ENCODE data around the gene GPRC5A. TPM values are rescaled to one million over a fixed set of nuclear protein-coding genes. Genes with fewer than 3 reads are reported as not detected.

The GPRC5A gene
- total and polyA plus RNA-seq, 2 donors (not counting 3 experiments of a cell fraction or from before 2014, with no cell fraction given), result 22.7 to 86.4 TPM

GRCh38 chr12:12899530-12900380, 8.4 kb downstream of the GPRC5A start:
- DNase-seq (ENCODE audit: low read depth, low spot score) (peak; percentile 81), FAIRE-seq (peak; percentile 85)
- peak overlapping the region; percentile 39 for H3K4me2 ChIP-seq (ENCODE audit: insufficient read depth, low read length)
- H3K27me3 ChIP-seq (ENCODE audit: control insufficient read depth in 2 of 2, insufficient read depth in 2 of 2, low read length in 2 of 2), result no peaks in the 10 kb centered on the region
- H3K79me2 ChIP-seq (ENCODE audit: control insufficient read depth, insufficient read depth, low read length), result peaks cover 18% of the 10 kb centered on the region
- TSS peak; percentile 38 for BruUV-seq (replicated peaks)
- no peak overlapping the region for H2AFZ ChIP-seq (ENCODE audit: low read depth, low read length)
- CTCF ChIA-PET, result interaction anchor here (0.7 to 6.6 kb wide), 7 partner anchors 8 to 112 kb away, joined by 3 to 51 read pairs (median 4); partner anchors contain the start of gene GPRC5A
- no peaks in the 10 kb centered on the region for H4K20me1 ChIP-seq (replicated peaks; ENCODE audit: control insufficient read depth, extremely low read depth, insufficient read depth, low read length)
- peak overlapping the region; percentile 91 for H3K27ac ChIP-seq (ENCODE audit: insufficient read depth, low read depth, low read length)
- H3K36me3 ChIP-seq (ENCODE audit: control insufficient read depth in 2 of 2, extremely low read depth in 1 of 2, insufficient read depth in 2 of 2, low read length in 2 of 2), result no peaks in the 10 kb centered on the region
- no peaks in the 10 kb centered on the region for H3K9me1 ChIP-seq (replicated peaks; ENCODE audit: control insufficient read depth, extremely low read depth, insufficient read depth, low read length)
- intact Hi-C loops (cut with micrococcal nuclease) (loop anchor here (1.0 to 5.0 kb wide), 4 partner anchors 8 to 198 kb away; partner anchors contain the start of gene GPRC5A), dilution Hi-C loops (cut with MboI; ENCODE audit: extremely low pct_ligation_motif_present, low sequenced_read_pairs) (no loop called here)
- no peaks in the 10 kb centered on the region for H3K9me3 ChIP-seq (replicated peaks; ENCODE audit: control insufficient read depth, insufficient read depth, low read length)
- TF ChIP-seq MYC (IDR thresholded peaks at IDR 0.05; ENCODE audit: low read depth, low read length), result no peak
- peak; percentile 6 for TF ChIP-seq POLR2AphosphoS5 (IDR thresholded peaks at IDR 0.05; ENCODE audit: insufficient read depth, low read depth, low read length)
- TF ChIP-seq CTCF (IDR thresholded peaks at IDR 0.05; ENCODE audit: extremely low read depth in 1 of 2, insufficient read depth in 1 of 2, low read depth in 1 of 2, low read length in 2 of 2), result no peak
- peak; percentile 94 for TF ChIP-seq JUN (IDR thresholded peaks at IDR 0.05; ENCODE audit: borderline replicate concordance, insufficient read depth, insufficient read length, low read depth)
- TF ChIP-seq MAX (IDR thresholded peaks at IDR 0.05; ENCODE audit: insufficient read depth, insufficient read length), result no peak
- TF ChIP-seq EZH2 (IDR thresholded peaks at IDR 0.05; ENCODE audit: borderline replicate concordance, low read depth, low read length, severe bottlenecking), result no peak
- TF ChIP-seq FOS (IDR thresholded peaks at IDR 0.05; ENCODE audit: borderline replicate concordance, insufficient read depth, low read length), result peak; percentile 95
- no peak overlapping the region for H3K4me3 ChIP-seq (replicated peaks in 1 of 3; ENCODE audit: insufficient read depth in 1 of 3, low read depth in 1 of 3, low read length in 3 of 3)
- POLR2A ChIA-PET, result interaction anchor here (1.2 to 1.4 kb wide), 2 partner anchors 27 to 63 kb away, joined by 3 to 4 read pairs; no protein-coding TSS in a partner anchor
- peak overlapping the region; percentile 50 for H3K9ac ChIP-seq (replicated peaks; ENCODE audit: extremely low read depth, insufficient read depth, low read length)
- peaks cover 49% of the 10 kb centered on the region for H3K4me1 ChIP-seq (ENCODE audit: control insufficient read depth, extremely low read depth, insufficient read depth, low read length)
